Type B pancreatic cell (in vitro differentiated cells): ENCODE measurements around the gene RBBP8. TPM values are rescaled to one million over a fixed set of nuclear protein-coding genes. Genes with fewer than 3 reads are reported as not detected.

Experiments used
- DNase-seq: peaks from one replicate; pipeline ENCODE4 v3.0.0; 2021; ENCODE audit warnings: mixed read lengths; ENCODE audit not compliant: unreplicated experiment; ENCODE audit errors: extremely low spot score
- H3K27ac Mint-ChIP-seq: 2 replicates; pipeline ENCODE4 v1.8.0; 2021; ENCODE audit warnings: mild to moderate bottlenecking, mixed read lengths
- H3K27me3 Mint-ChIP-seq: 2 replicates; pipeline ENCODE4 v1.8.0; 2021; ENCODE audit warnings: mixed read lengths
- H3K36me3 Mint-ChIP-seq: 2 replicates; pipeline ENCODE4 v1.8.0; 2021; ENCODE audit warnings: mixed read lengths
- H3K4me1 Mint-ChIP-seq: one replicate; pipeline ENCODE4 v1.8.0; 2021; ENCODE audit warnings: mixed read lengths; ENCODE audit not compliant: unreplicated experiment
- H3K4me3 Mint-ChIP-seq: 2 replicates; pipeline ENCODE4 v1.8.0; 2021; ENCODE audit warnings: mild to moderate bottlenecking, mixed read lengths
- H3K9me3 Mint-ChIP-seq: 2 replicates; pipeline ENCODE4 v1.8.0; 2021; ENCODE audit warnings: mixed read lengths
- total RNA-seq: library from RNA; stranded (reverse); gene quantifications from 2 replicates; pipeline ENCODE4 v1.2.1, GENCODE V29; 2021; ENCODE audit warnings: low replicate concordance
- TF ChIP-seq, protein P1 (sequence below): fragments of 200-600 bp; sonication (generic); conservative IDR thresholded peaks from 2 replicates; pipeline ENCODE4 v1.5.0; 2021; ENCODE audit warnings: antibody characterized with exemption, mild to moderate bottlenecking

Gene RBBP8
- total RNA-seq, 1 donor from 2014 or later = 26.7 TPM

GRCh38 chr18:23032030-23032582 is 99.0 kb downstream of the RBBP8 start:
- H3K27me3 Mint-ChIP-seq = no peaks in the 10 kb centered on the region
- peaks cover 10% of the 10 kb centered on the region for H3K4me1 Mint-ChIP-seq
- TF ChIP-seq, protein P1, sequence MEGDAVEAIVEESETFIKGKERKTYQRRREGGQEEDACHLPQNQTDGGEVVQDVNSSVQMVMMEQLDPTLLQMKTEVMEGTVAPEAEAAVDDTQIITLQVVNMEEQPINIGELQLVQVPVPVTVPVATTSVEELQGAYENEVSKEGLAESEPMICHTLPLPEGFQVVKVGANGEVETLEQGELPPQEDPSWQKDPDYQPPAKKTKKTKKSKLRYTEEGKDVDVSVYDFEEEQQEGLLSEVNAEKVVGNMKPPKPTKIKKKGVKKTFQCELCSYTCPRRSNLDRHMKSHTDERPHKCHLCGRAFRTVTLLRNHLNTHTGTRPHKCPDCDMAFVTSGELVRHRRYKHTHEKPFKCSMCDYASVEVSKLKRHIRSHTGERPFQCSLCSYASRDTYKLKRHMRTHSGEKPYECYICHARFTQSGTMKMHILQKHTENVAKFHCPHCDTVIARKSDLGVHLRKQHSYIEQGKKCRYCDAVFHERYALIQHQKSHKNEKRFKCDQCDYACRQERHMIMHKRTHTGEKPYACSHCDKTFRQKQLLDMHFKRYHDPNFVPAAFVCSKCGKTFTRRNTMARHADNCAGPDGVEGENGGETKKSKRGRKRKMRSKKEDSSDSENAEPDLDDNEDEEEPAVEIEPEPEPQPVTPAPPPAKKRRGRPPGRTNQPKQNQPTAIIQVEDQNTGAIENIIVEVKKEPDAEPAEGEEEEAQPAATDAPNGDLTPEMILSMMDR = no peak
- H3K27ac Mint-ChIP-seq = no peak overlapping the region
- H3K36me3 Mint-ChIP-seq = no peaks in the 10 kb centered on the region
- no peak overlapping the region for H3K4me3 Mint-ChIP-seq
- no peaks in the 10 kb centered on the region for H3K9me3 Mint-ChIP-seq
- no peak for DNase-seq

DNA sequence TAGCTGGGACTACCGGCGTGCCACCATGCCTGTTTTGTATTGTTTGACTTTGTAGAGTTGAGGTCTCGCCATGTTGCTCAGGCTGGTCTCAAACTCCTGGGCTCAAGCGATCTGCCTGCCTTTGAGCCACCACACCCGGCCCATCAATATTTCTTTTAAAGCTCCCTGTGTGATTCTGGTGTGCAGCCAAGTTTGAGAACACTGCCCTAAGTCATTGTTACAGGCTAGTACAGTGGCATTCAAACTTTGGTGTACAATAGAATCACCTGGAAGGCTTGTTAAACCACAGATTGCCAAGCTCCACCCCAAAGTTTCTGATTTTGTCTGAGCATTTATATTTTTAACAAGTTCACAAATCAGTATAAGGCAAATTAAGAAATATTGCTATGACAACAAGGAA is 99.9 kb downstream of the RBBP8 start:
- Mint-ChIP-seq H3K36me3 (no peaks in the 10 kb centered on the region), H3K4me1 (peaks cover 11% of the 10 kb centered on the region), H3K27ac (no peak overlapping the region), H3K27me3 (no peaks in the 10 kb centered on the region), H3K4me3 (no peak overlapping the region), H3K9me3 (no peaks in the 10 kb centered on the region)
- TF ChIP-seq, protein P1 = no peak
- no peak for DNase-seq

- H3K27me3 Mint-ChIP-seq = no peaks in the 10 kb centered on the region
- no peaks in the 10 kb centered on the region for H3K9me3 Mint-ChIP-seq
- TF ChIP-seq, protein P1 = no peak
- H3K4me3 Mint-ChIP-seq = no peak overlapping the region
- H3K27ac Mint-ChIP-seq = no peak overlapping the region
- DNase-seq = no peak
- peaks cover 11% of the 10 kb centered on the region for H3K4me1 Mint-ChIP-seq
- no peaks in the 10 kb centered on the region for H3K36me3 Mint-ChIP-seq
Observed at GRCh38 chr18:23036660-23037201, 103.6 kb downstream of the RBBP8 start.

GRCh38 chr18:23037646-23038045 is 104.5 kb downstream of the RBBP8 start:
- Mint-ChIP-seq H3K4me1 (peaks cover 5% of the 10 kb centered on the region), H3K36me3 (no peaks in the 10 kb centered on the region), H3K4me3 (no peak overlapping the region), H3K27me3 (no peaks in the 10 kb centered on the region), H3K27ac (no peak overlapping the region), H3K9me3 (no peaks in the 10 kb centered on the region)
- DNase-seq = no peak
- TF ChIP-seq, protein P1 = no peak

DNA sequence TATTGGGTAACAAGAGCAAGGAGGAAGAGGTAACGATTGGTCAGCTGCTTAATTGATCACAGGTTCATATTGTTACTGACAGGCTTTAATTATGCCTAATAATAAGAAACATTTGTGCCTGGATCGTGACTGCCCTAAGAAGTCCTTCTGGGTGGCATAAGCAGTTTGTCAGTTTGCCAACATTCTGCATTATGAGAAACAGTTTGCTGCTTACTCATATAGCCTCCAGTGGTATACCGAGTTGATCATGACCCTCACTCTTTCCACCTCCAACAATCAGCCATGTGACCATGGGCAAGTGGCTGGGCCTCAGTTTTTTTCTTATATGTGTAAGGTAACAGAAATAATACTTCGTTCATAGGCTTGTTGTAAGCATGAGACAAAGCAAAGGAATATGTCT is 105.6 kb downstream of the RBBP8 start:
- no peak for DNase-seq
- Mint-ChIP-seq H3K36me3 (no peaks in the 10 kb centered on the region), H3K27me3 (no peaks in the 10 kb centered on the region), H3K27ac (no peak overlapping the region), H3K4me3 (no peak overlapping the region), H3K4me1 (peaks cover 5% of the 10 kb centered on the region), H3K9me3 (no peaks in the 10 kb centered on the region)
- TF ChIP-seq, protein P1 = no peak
